Ovary (tissue), 3 donors: ENCODE measurements around the gene ADCY5.

Source experiments
- CTCF ChIP-seq, 3 donors: fragments of 450-650 bp in 2 of 3; fragments of 200-600 bp in 1 of 3; IDR thresholded peaks; one replicate each; pipeline versions ENCODE4 v1.5.1 to v1.8.0; 2016 to 2022; ENCODE audit warnings: antibody characterized with exemption in 3 of 3, mild to moderate bottlenecking in 1 of 3
- EP300 ChIP-seq: sonication (generic); formaldehyde crosslinking; IDR thresholded peaks from one replicate; pipeline ENCODE4 v1.6.1; 2017; ENCODE audit warnings: antibody characterized with exemption
- donor health status: DM: no; HTN: no; CAD: no.

- TF ChIP-seq CTCF (IDR thresholded peaks at IDR 0.05): no peak
- TF ChIP-seq EP300: no peak
Observed at GRCh38 chr3:123285479-123285878, 163.4 kb downstream of the ADCY5 start.
